ENCODE measurements around the gene GABRG3. TPM values are rescaled to one million over a fixed set of nuclear protein-coding genes. Genes with fewer than 3 reads are reported as not detected.

Gene GABRG3
- total RNA-seq, 1 donor from 2014 or later: 0.24 TPM

DNA sequence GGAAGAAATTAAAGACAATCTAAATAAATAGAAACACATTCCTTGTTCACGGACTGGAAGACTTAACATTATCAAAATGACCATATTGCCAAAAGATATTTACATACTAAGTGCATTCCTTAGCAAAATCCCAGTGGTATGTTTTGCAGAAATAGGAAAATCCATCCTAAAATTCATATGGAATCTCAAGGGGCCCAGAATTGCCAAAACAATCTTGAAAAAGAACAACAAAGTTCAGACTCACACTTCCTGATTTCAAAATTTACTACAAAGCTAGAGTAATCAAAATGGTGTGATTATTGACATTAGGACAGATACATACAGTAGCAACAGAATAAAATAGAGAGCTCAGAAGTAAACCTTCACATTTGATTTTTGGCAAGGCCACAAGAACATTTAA lies 612.7 kb downstream of the GABRG3 start:
- H3K36me3 Mint-ChIP-seq (ENCODE audit: insufficient read depth): no peaks in the 10 kb centered on the region
- H3K4me3 Mint-ChIP-seq (ENCODE audit: low read depth): no peak overlapping the region
- TF ChIP-seq, protein P1, sequence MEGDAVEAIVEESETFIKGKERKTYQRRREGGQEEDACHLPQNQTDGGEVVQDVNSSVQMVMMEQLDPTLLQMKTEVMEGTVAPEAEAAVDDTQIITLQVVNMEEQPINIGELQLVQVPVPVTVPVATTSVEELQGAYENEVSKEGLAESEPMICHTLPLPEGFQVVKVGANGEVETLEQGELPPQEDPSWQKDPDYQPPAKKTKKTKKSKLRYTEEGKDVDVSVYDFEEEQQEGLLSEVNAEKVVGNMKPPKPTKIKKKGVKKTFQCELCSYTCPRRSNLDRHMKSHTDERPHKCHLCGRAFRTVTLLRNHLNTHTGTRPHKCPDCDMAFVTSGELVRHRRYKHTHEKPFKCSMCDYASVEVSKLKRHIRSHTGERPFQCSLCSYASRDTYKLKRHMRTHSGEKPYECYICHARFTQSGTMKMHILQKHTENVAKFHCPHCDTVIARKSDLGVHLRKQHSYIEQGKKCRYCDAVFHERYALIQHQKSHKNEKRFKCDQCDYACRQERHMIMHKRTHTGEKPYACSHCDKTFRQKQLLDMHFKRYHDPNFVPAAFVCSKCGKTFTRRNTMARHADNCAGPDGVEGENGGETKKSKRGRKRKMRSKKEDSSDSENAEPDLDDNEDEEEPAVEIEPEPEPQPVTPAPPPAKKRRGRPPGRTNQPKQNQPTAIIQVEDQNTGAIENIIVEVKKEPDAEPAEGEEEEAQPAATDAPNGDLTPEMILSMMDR (IDR thresholded peaks at IDR 0.05; ENCODE audit: unreplicated experiment): no peak
- H3K4me1 Mint-ChIP-seq (ENCODE audit: low read depth): peaks cover 3% of the 10 kb centered on the region
- no peak overlapping the region for H3K27ac Mint-ChIP-seq
- DNase-seq (ENCODE audit: low spot score, unreplicated experiment): no peak
- peaks cover 15% of the 10 kb centered on the region for H3K27me3 Mint-ChIP-seq
- no peaks in the 10 kb centered on the region for H3K9me3 Mint-ChIP-seq (ENCODE audit: low read depth)

DNA sequence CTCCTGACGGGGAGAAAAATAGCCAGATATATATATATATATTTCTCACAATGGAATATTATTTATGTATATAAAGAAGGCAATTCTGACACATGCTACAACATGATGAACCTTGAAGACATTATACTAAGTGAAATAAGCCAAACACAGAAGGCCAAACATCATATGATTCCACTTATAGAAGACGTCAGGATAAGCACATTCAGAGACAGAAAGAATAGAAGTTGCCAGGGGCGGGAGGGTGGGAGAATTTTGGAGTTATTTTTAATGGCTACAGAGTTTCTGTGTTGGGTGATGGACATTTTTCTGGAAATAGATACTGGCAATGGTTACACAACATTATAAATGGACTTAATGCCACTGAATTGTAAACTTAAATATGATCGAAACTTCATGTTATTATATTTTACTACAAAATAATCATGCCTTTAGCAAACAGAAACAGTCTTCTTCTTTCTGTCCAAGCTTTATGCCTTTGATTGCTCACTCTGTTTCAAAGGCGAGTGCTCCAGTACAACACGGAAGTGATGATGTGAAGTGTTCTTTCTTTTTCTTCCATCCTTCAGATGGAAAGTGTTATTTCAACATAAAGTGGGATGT lies 614.2 kb downstream of the GABRG3 start:
- no peaks in the 10 kb centered on the region for H3K36me3 Mint-ChIP-seq (ENCODE audit: insufficient read depth)
- H3K27me3 Mint-ChIP-seq: peaks cover 22% of the 10 kb centered on the region
- no peaks in the 10 kb centered on the region for H3K9me3 Mint-ChIP-seq (ENCODE audit: low read depth)
- H3K27ac Mint-ChIP-seq: no peak overlapping the region
- TF ChIP-seq, protein P1 (IDR thresholded peaks at IDR 0.05; ENCODE audit: unreplicated experiment): no peak
- H3K4me3 Mint-ChIP-seq (ENCODE audit: low read depth): no peak overlapping the region
- DNase-seq (ENCODE audit: low spot score, unreplicated experiment): no peak
- H3K4me1 Mint-ChIP-seq (ENCODE audit: low read depth): peaks cover 3% of the 10 kb centered on the region

DNA sequence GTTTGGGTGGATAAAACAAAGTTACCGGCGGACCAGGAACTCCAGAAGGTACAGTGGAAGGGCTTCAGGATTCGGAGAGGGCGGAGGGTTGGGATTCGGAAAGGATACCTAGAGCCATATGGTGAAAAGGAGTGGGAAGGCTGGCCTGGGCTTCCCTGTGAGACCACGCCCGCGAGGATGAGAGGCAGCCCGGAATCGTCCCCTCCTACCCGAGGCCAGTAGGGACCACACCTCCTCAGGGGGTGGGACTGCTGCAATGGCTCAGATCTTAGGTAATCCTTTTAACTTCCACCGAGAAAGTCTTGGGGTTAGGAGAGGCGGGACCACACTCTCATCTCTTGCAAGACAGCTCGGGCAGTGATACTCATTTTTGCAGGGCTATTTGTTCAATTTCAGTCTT lies 616.8 kb downstream of the GABRG3 start:
- TF ChIP-seq, protein P1 (IDR thresholded peaks at IDR 0.05; ENCODE audit: unreplicated experiment): no peak
- H3K36me3 Mint-ChIP-seq (ENCODE audit: insufficient read depth): no peaks in the 10 kb centered on the region
- H3K9me3 Mint-ChIP-seq (ENCODE audit: low read depth): no peaks in the 10 kb centered on the region
- no peak overlapping the region for H3K4me3 Mint-ChIP-seq (ENCODE audit: low read depth)
- peaks cover 22% of the 10 kb centered on the region for H3K27me3 Mint-ChIP-seq
- no peak overlapping the region for H3K27ac Mint-ChIP-seq
- peaks cover 3% of the 10 kb centered on the region for H3K4me1 Mint-ChIP-seq (ENCODE audit: low read depth)
- no peak for DNase-seq (ENCODE audit: low spot score, unreplicated experiment)

DNA sequence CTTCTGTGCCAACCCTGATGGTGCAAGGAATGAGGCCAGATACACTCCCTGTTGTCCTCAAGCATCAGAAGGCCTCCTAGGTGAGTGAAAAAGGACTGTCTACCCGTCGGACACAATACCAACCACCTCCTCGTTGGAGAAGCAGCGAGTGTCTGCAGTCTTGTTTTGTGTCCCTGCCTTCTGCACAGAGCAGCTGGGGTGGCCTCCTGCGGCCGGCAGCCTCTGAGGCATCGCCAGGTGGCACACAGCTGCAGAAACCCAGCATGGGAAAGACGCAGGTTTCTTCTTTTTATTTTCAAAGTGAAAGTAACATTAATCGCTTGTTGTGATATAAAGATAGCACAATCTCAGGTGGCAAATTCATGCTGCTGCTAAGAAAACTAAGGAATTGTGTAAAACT lies 618.3 kb downstream of the GABRG3 start:
- Mint-ChIP-seq H3K4me3 (ENCODE audit: low read depth) (no peak overlapping the region), H3K27ac (no peak overlapping the region), H3K4me1 (ENCODE audit: low read depth) (peaks cover 3% of the 10 kb centered on the region), H3K9me3 (ENCODE audit: low read depth) (no peaks in the 10 kb centered on the region), H3K27me3 (peaks cover 28% of the 10 kb centered on the region), H3K36me3 (ENCODE audit: insufficient read depth) (no peaks in the 10 kb centered on the region)
- TF ChIP-seq, protein P1 (IDR thresholded peaks at IDR 0.05; ENCODE audit: unreplicated experiment): no peak
- no peak for DNase-seq (ENCODE audit: low spot score, unreplicated experiment)

DNA sequence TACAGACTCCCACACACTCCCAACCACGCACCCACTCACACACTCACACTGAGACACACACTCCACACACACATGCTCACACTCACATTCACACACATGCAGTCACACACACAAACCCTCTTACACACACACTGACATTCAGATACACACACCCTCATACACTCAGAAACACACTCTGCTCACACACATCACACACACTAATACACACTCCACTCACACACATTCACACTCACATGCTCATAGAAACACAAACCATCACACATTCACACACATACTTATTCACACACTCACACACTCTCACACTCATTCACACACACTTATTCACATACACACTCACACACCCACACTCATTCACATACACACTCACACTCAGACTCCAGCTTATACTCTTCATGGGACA lies 618.8 kb downstream of the GABRG3 start:
- Mint-ChIP-seq H3K27me3 (peaks cover 28% of the 10 kb centered on the region), H3K9me3 (ENCODE audit: low read depth) (no peaks in the 10 kb centered on the region), H3K36me3 (ENCODE audit: insufficient read depth) (no peaks in the 10 kb centered on the region), H3K27ac (no peak overlapping the region), H3K4me1 (ENCODE audit: low read depth) (peaks cover 3% of the 10 kb centered on the region), H3K4me3 (ENCODE audit: low read depth) (no peak overlapping the region)
- TF ChIP-seq, protein P1 (IDR thresholded peaks at IDR 0.05; ENCODE audit: unreplicated experiment): no peak
- no peak for DNase-seq (ENCODE audit: low spot score, unreplicated experiment)

Other genes starting within 250 kb of the GABRG3 start
- 20.9 and 23.2 TPM in 2 replicates for gene GABRB3, start 198.1 kb upstream of the GABRG3 start, total RNA-seq
- 0.10 TPM in 1 of 2 replicates, not detected in the other for gene GABRA5, start 104.1 kb upstream of the GABRG3 start, total RNA-seq